ENCODE measurements around the gene LHFPL6. TPM values are rescaled to one million over a fixed set of nuclear protein-coding genes. Genes with fewer than 3 reads are reported as not detected.

The LHFPL6 gene
- total and polyA plus RNA-seq, 2 experiments from 2014 or later, result 7.8 to 9.5 TPM

- ATAC-seq (no peak), DNase-seq (ENCODE audit: low spot score) (no peak)
- Mint-ChIP-seq H3K27ac (no peak overlapping the region), H3K36me3 (ENCODE audit: low read depth) (no peaks in the 10 kb centered on the region), H3K4me1 (peaks cover 7% of the 10 kb centered on the region; the same call in 1 of the 3 replicates), H3K27me3 (ENCODE audit: insufficient read depth, low read depth, poor library complexity) (no peaks in the 10 kb centered on the region), H3K9me3 (no peaks in the 10 kb centered on the region), H3K4me3 (no peak overlapping the region)
- no peak overlapping the region for H3K27ac ChIP-seq (ENCODE audit: low read depth)
- H3K79me2 ChIP-seq (replicated peaks; ENCODE audit: insufficient read depth), result no peaks in the 10 kb centered on the region
- no peaks in the 10 kb centered on the region for H3K36me3 ChIP-seq (ENCODE audit: insufficient read depth)
- H3K27me3 ChIP-seq (ENCODE audit: insufficient read depth), result no peaks in the 10 kb centered on the region
- H3K4me3 ChIP-seq, result no peak overlapping the region
- no peaks in the 10 kb centered on the region for H4K20me1 ChIP-seq (replicated peaks; ENCODE audit: insufficient read depth)
- no peaks in the 10 kb centered on the region for H3K9me2 ChIP-seq (ENCODE audit: insufficient read depth)
- H3F3A ChIP-seq (replicated peaks; ENCODE audit: low read depth), result no peaks in the 10 kb centered on the region
- H3K4me1 ChIP-seq (ENCODE audit: insufficient read depth), result no peaks in the 10 kb centered on the region; the same call in 1 of the 2 replicates
- H2AFZ ChIP-seq, result no peak overlapping the region
- TF ChIP-seq CREB1 (CRISPR knock-in tag; IDR thresholded peaks at IDR 0.05; ENCODE audit: low read depth) (no peak), CTCF (conservative IDR thresholded peaks at IDR 0.05; ENCODE audit: low read depth in 2 of 2) (no peak), ZNF462 (CRISPR knock-in tag; IDR thresholded peaks at IDR 0.05) (no peak), REST (IDR thresholded peaks at IDR 0.05; ENCODE audit: unreplicated experiment) (no peak), POLR2AphosphoS5 (IDR thresholded peaks at IDR 0.05; ENCODE audit: low read depth) (no peak), EZH2 (IDR thresholded peaks at IDR 0.05; ENCODE audit: low read depth, unreplicated experiment) (no peak), EZH2phosphoT487 (IDR thresholded peaks at IDR 0.05; ENCODE audit: unreplicated experiment) (no peak), ETS1 (IDR thresholded peaks at IDR 0.05) (no peak), ZNF331 (CRISPR knock-in tag; IDR thresholded peaks at IDR 0.05; ENCODE audit: low read depth) (no peak)
- H3K4me2 ChIP-seq, result no peak overlapping the region
These were observed 76.5 kb downstream of the LHFPL6 start for GRCh38 chr13:39526499-39526898.

Data from GM23338 (cell line).